HG03064 (cell line): Measurements from ENCODE around the gene OLIG3.

ENCODE experiments used
- ATAC-seq: cut with Tn5 transposase; IDR thresholded peaks from one replicate; pipeline ENCODE4 v1.9.1; 2021; ENCODE audit warnings: low read depth; ENCODE audit not compliant: unreplicated experiment

The OLIG3 gene

GRCh38 chr6:137473598-137473997 is 20.6 kb downstream of the OLIG3 start:
- ATAC-seq: no peak

GRCh38 chr6:137472641-137473137 is 21.5 kb downstream of the OLIG3 start:
- no peak for ATAC-seq

DNA sequence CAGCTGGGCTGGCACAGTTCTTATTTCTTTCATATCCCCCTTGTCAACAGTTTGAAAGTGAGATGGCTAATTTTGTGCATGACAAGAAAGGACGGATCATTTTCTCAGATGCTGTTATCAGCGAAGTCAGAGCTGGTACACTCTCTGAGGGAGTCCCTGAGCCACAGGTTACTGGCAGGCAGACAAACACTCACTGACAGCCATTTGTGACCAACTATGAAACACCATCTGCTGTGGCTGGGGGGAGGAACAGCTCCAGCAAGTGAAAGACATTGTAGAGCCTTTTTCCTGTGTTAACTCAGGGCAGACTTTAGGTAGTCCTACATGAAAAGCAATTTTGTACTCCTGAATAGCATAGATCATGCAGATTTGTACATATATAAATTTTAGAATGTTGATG is 22.2 kb downstream of the OLIG3 start:
- no peak for ATAC-seq

DNA sequence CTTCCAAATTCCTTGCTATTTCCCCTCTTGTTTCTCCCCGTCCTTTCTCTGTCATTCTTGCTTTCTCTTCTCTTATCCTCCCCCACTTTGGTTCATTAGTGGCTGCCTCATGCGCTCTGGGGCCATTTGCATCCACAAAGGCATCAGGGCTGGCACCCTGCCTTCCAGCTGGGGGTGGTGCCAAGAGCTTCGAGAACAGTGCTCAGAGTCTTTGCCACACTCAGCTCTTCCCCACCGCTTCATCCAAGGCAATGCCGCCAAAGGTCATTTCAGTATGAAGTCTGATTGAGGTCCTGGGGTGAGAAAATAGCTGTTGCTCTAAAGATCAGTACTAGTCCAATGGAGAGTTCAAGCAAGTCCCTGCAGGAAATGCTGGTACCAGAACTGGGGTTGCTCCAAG is 22.7 kb downstream of the OLIG3 start:
- no peak for ATAC-seq

DNA sequence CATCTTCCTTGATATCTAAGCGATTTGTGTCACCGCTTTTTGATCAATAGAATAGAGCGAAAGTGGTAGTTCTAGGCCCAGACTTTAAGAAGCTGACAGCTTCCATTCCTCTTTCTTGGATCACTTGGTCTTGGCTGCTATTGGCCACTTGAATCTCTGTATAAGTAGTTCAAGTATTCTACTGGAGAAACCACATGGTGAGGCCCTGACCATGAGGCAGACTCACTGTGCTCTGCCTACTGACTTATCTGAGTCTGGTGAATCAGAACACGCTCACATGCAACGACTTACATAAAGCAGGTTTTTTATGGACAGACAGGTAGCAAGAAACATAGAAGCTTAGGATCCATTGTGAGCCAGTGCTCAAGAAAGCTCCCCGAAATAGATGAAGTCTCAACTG is 27.0 kb downstream of the OLIG3 start:
- ATAC-seq: no peak

GRCh38 chr6:137465378-137466009 is 28.7 kb downstream of the OLIG3 start:
- ATAC-seq: no peak

GRCh38 chr6:137452333-137452894 is 41.8 kb downstream of the OLIG3 start:
- no peak for ATAC-seq

DNA sequence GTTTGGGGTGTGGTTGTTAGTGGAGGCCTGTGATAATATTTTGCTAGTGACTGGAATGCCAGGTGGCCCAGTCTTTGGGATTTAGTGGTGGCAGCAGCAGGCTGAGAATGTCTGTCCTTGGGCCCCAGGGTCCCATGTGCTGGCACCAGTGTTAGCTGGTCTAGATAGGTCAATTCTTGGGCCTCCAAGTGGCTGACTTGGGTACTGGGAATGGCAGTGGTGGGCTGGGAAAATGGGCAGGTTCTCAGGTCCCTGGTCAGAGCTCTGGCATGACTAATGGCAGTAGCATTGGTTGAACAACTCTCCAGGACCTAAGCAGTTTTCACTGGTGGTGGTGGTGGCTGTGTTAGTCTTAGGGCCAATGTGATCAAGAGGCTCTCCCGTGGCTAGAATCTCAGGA is 50.3 kb downstream of the OLIG3 start:
- no peak for ATAC-seq
